GM12878 (cell line): ENCODE data around the gene NF1. TPM values are rescaled to one million over a fixed set of nuclear protein-coding genes. Genes with fewer than 3 reads are reported as not detected.

Experiments used
- ATAC-seq: fragments of 200-7000 bp; cut with Tn5 transposase; 3 replicates; pipeline ENCODE4 v1.9.1; 2020; ENCODE audit warnings: mild to moderate bottlenecking, moderate library complexity
- BruUV-seq: library from RNA; stranded (reverse); fragments of 400-500 nt; replicated peaks from 2 replicates; lab custom pipeline; 2021; lab: Mats Ljungman, UMichigan
- CTCF ChIA-PET: fragments of 300-600 bp; sonication (Branson Sonifier 250); formaldehyde crosslinking; extraction: SDS; loops from one replicate; lab custom pipeline; 2021; ENCODE audit warnings: inconsistent platforms; lab: Yijun Ruan, JAX
- POLR2A ChIA-PET: fragments of 350-600 bp; formaldehyde crosslinking; extraction: SDS; loops from one replicate; lab custom pipeline; 2021; ENCODE audit warnings: inconsistent platforms; lab: Charles Lee
- RAD21 ChIA-PET: fragments of 300-600 bp; sonication (Branson Sonifier 250); formaldehyde crosslinking; loops from one replicate; lab custom pipeline; 2023; ENCODE audit warnings: antibody characterized with exemption; ENCODE audit not compliant: unreplicated experiment; lab: Charles Lee
- SMC1A ChIA-PET: fragments of 300-600 bp; sonication (Branson Sonifier 250); formaldehyde crosslinking; loops from one replicate; lab custom pipeline; 2023; ENCODE audit not compliant: unreplicated experiment, uncharacterized antibody; lab: Charles Lee
- DNase-seq: peaks from one replicate; pipeline ENCODE4 v3.0.0-alpha.2; 2011; ENCODE audit warnings: low read depth, low spot score
- FAIRE-seq: peaks from 3 replicates; lab custom pipeline; 2011; peaks lifted over from hg19 to GRCh38; lab: Jason Lieb, UNC
- H2AFZ ChIP-seq: 2 replicates; pipeline ENCODE4 v1.6.0; 2011; ENCODE audit warnings: low read depth, low read length, control low read depth; ENCODE audit not compliant: control insufficient read depth
- H3K27ac ChIP-seq: 2 replicates; pipeline ENCODE4 v1.5.1; 2011; ENCODE audit warnings: control low read depth; ENCODE audit not compliant: control insufficient read depth, insufficient read depth
- H3K27me3 ChIP-seq, 2 experiments: replicated peaks in 1 of 2; 2 replicates each; pipeline versions ENCODE4 v1.6.0 to v1.6.1; 2011; ENCODE audit warnings: low read length in 1 of 2; ENCODE audit not compliant: control insufficient read depth in 2 of 2, insufficient read depth in 2 of 2
- H3K36me3 ChIP-seq, 2 experiments: 2 replicates each; pipeline ENCODE4 v1.5.1; 2011; ENCODE audit warnings: low read length in 1 of 2; ENCODE audit not compliant: control insufficient read depth in 2 of 2, insufficient read depth in 2 of 2
- H3K4me1 ChIP-seq: 2 replicates; pipeline ENCODE4 v1.6.1; 2011; ENCODE audit warnings: mild to moderate bottlenecking, low read length, moderate library complexity, mixed read lengths; ENCODE audit not compliant: control insufficient read depth, insufficient read depth
- H3K4me2 ChIP-seq: 2 replicates; pipeline ENCODE4 v1.6.0; 2011; ENCODE audit warnings: control low read depth; ENCODE audit not compliant: control insufficient read depth, insufficient read depth
- H3K4me3 ChIP-seq: fragments of 200-600 bp; sonication (generic); 2 replicates; pipeline ENCODE4 v1.5.1; 2016
- H3K79me2 ChIP-seq: 2 replicates; pipeline ENCODE4 v1.6.0; 2011; ENCODE audit warnings: low read length; ENCODE audit not compliant: control insufficient read depth, insufficient read depth
- H3K9ac ChIP-seq: 2 replicates; pipeline ENCODE4 v1.8.0; 2011; ENCODE audit warnings: low read length, control low read depth, mixed read lengths; ENCODE audit not compliant: control insufficient read depth, insufficient read depth
- H3K9me3 ChIP-seq: replicated peaks from 3 replicates; pipeline ENCODE4 v1.5.1; 2011; ENCODE audit warnings: mild to moderate bottlenecking, low read length; ENCODE audit not compliant: control insufficient read depth, insufficient read depth
- H4K20me1 ChIP-seq: 2 replicates; pipeline ENCODE4 v1.6.0; 2011; ENCODE audit not compliant: control insufficient read depth, insufficient read depth
- BRCA1 ChIP-seq: IDR thresholded peaks from 2 replicates; pipeline ENCODE4 v1.6.1; 2011; ENCODE audit warnings: low read depth, low read length, improper control_type of control experiment
- EP300 ChIP-seq, 2 experiments: fragments of 150-350 bp in 1 of 2; IDR thresholded peaks; 2 replicates each; pipeline ENCODE4 v1.6.1; 2011 to 2012; ENCODE audit warnings: low read depth in 2 of 2, low read length in 2 of 2, borderline replicate concordance in 1 of 2, improper control_type of control experiment in 1 of 2, inconsistent platforms in 1 of 2; ENCODE audit not compliant: control insufficient read depth in 1 of 2
- EZH2 ChIP-seq: IDR thresholded peaks from 2 replicates; pipeline ENCODE4 v1.6.1; 2012; ENCODE audit warnings: low read depth, mild to moderate bottlenecking, control low read depth, inconsistent platforms, low read length, borderline replicate concordance; ENCODE audit not compliant: control insufficient read depth
- HDAC2 ChIP-seq: fragments of 200-600 bp; sonication (generic); IDR thresholded peaks from 2 replicates; pipeline ENCODE4 v1.6.1; 2017
- MXI1 ChIP-seq: fragments of 150-350 bp; IDR thresholded peaks from 2 replicates; pipeline ENCODE4 v1.6.1; 2011; ENCODE audit warnings: low read depth, mild to moderate bottlenecking, inconsistent platforms, low read length, improper control_type of control experiment
- MYC ChIP-seq: IDR thresholded peaks from 2 replicates; pipeline ENCODE4 v1.6.1; 2011; ENCODE audit warnings: mild to moderate bottlenecking, low read length, moderate library complexity, inconsistent platforms; ENCODE audit not compliant: insufficient read depth, insufficient replicate concordance, insufficient read length, severe bottlenecking
- SP1 ChIP-seq: IDR thresholded peaks from one replicate; pipeline ENCODE4 v1.6.1; 2011; ENCODE audit warnings: low read depth, low read length
- SRF ChIP-seq, 2 experiments: IDR thresholded peaks; 2 replicates each; pipeline ENCODE4 v1.6.1; 2011; ENCODE audit warnings: low read depth in 2 of 2, low read length in 2 of 2, mild to moderate bottlenecking in 1 of 2, moderate library complexity in 1 of 2
- YBX1 ChIP-seq: fragments of 450-650 bp; IDR thresholded peaks from 2 replicates; pipeline ENCODE4 v1.6.1; 2016; ENCODE audit warnings: antibody characterized with exemption
- ZBED1 ChIP-seq: IDR thresholded peaks from 2 replicates; pipeline ENCODE4 v1.6.1; 2016; ENCODE audit warnings: borderline replicate concordance
- ZNF384 ChIP-seq: IDR thresholded peaks from 2 replicates; pipeline ENCODE4 v1.6.1; 2012; ENCODE audit warnings: low read depth, mild to moderate bottlenecking, low read length, improper control_type of control experiment, borderline replicate concordance
- WGBS: methylation state at CpG from one replicate; pipeline ENCODE4 v1.1.6; 2016; ENCODE audit warnings: low lambda C conversion rate; ENCODE audit not compliant: insufficient replicate concordance, insufficient coverage; ENCODE audit errors: missing lambda C conversion rate; 5-methylcytosine and 5-hydroxymethylcytosine counted together
- in situ Hi-C: fragments of 300-500 bp; cut with MboI; formaldehyde crosslinking; loops from 9 replicates; pipeline ENCODE4 v1.14.3; 2018; ENCODE audit warnings: mixed read lengths
- intact Hi-C: fragments of 100-400 bp; cut with micrococcal nuclease; formaldehyde crosslinking; loops from one replicate; pipeline ENCODE4 v1.14.2; 2022; ENCODE audit not compliant: unreplicated experiment
- polyA plus RNA-seq, 11 experiments: library from polyadenylated mRNA; depleted of rRNA in 4 of 11; unstranded in 6 of 11; stranded (reverse) in 5 of 11; fragments of >200 nt; fragmentation: Nextera tagmentation in 4 of 11; fragmentation: Illumina TruSeq in 1 of 11; extraction: Ambion mirVana in 4 of 11; extraction: Trizol in 1 of 11; gene quantifications; 1 replicate in 1 of 11; 2 replicates in 10 of 11; pipeline versions ENCODE4 v1.2.1 to v1.2.3, GENCODE V29; 2011 to 2016; ENCODE audit warnings: inconsistent platforms in 2 of 11, missing spikeins in 2 of 11, low read depth in 1 of 11
- total RNA-seq, 4 experiments: library from RNA; depleted of rRNA in 3 of 4; stranded (reverse); fragments of >200 nt in 3 of 4; fragmentation: Illumina TruSeq in 1 of 4; extraction: Trizol in 1 of 4; gene quantifications; 2 replicates each; pipeline versions ENCODE4 v1.2.1 to v1.2.3, GENCODE V29; 2013 to 2021
- TF ChIP-seq, protein P1 (sequence below): fragments of 450-650 bp; IDR thresholded peaks from 2 replicates; pipeline ENCODE4 v1.6.1; 2017; ENCODE audit warnings: mild to moderate bottlenecking
- TF ChIP-seq, protein P2 (sequence below): fragments of 450-650 bp; IDR thresholded peaks from 2 replicates; pipeline ENCODE4 v1.6.1; 2017; ENCODE audit warnings: mild to moderate bottlenecking, low read depth, inconsistent platforms; ENCODE audit not compliant: poor library complexity, severe bottlenecking
- TF ChIP-seq, protein P3 (sequence below): fragments of 450-650 bp; IDR thresholded peaks from 2 replicates; pipeline ENCODE4 v1.6.1; 2017; ENCODE audit warnings: low read depth, mild to moderate bottlenecking, moderate library complexity
- TF ChIP-seq, protein P4 (sequence below): fragments of 450-650 bp; IDR thresholded peaks from 2 replicates; pipeline ENCODE4 v1.6.1; 2018; ENCODE audit warnings: borderline replicate concordance, mild to moderate bottlenecking; ENCODE audit not compliant: partially characterized antibody

The NF1 gene
- total and polyA plus RNA-seq, 10 of the 15 experiments (the other 5 are each of a cell fraction or from before 2014, with no cell fraction given), result 2.5 to 31.8 (median 16.6) TPM

DNA sequence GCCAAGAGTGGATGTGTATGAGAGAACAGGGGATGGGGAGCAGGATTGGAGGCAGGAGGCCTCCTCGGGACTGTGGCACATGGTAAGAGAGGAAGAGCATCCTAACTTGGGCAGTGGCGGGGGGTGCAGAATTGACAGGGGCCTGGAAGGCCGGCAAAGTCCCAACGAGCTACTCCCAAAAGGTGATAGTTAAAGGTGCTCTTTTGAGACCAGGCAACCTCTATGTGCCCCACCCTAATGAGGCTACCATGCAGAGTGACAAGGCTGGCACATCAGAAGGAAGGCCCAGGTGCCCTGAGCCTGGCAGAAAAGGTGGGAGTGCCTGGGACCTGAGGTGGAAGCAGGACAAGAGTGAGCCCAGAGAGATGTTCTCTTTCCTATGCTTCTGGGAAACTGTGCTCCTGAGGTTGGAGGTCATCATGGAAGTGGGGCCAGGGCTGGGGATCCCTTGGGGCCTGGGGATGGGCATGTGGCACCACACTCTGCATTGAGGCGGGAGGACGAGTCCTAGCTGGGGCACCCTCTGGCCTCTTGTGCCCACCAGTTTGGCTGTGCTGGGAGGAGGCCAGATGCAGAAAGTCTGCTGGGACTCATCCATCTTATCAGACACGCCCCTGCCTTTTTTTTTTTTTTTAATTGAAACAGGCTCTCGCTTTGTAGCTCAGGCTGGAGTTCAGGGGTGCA is 302.6 kb downstream of the NF1 start:
- RAD21 ChIA-PET, result no interaction called here
- ATAC-seq (no peak), DNase-seq (no peak), FAIRE-seq (no peak)
- intact Hi-C loops (no loop called here), in situ Hi-C loops (no loop called here)
- H3K4me2 ChIP-seq, result no peak overlapping the region
- WGBS, result 39% methylated on average over 6 of the region's 8 CpGs
- SMC1A ChIA-PET, result no interaction called here
- no peak overlapping the region for H3K27ac ChIP-seq
- H3K36me3 ChIP-seq, result no peaks in the 10 kb centered on the region
- H4K20me1 ChIP-seq, result no peaks in the 10 kb centered on the region
- no peak overlapping the region for H2AFZ ChIP-seq
- no peaks in the 10 kb centered on the region for H3K79me2 ChIP-seq
- no peak overlapping the region for H3K9ac ChIP-seq
- CTCF ChIA-PET, result interaction anchor here (0.7 to 0.9 kb wide), 2 partner anchors 131 to 137 kb away, joined by 3 read pairs; no protein-coding TSS in a partner anchor
- H3K4me3 ChIP-seq, result no peak overlapping the region
- H3K27me3 ChIP-seq, result peaks cover 4 to 6% of the 10 kb centered on the region in 2 experiments; a peak in 3 of 4 replicates
- BruUV-seq, result no TSS peak
- H3K9me3 ChIP-seq, result no peaks in the 10 kb centered on the region
- no peaks in the 10 kb centered on the region for H3K4me1 ChIP-seq
- POLR2A ChIA-PET, result interaction anchor here (0.6 kb wide), 1 partner anchor 1557 kb away, joined by 3 read pairs; no protein-coding TSS in a partner anchor
- no peak for TF ChIP-seq HDAC2
- TF ChIP-seq SRF (IDR thresholded peaks at IDR 0.05; ENCODE audit: low read depth in 2 of 2, low read length in 2 of 2), result no peak
- TF ChIP-seq, protein P1, sequence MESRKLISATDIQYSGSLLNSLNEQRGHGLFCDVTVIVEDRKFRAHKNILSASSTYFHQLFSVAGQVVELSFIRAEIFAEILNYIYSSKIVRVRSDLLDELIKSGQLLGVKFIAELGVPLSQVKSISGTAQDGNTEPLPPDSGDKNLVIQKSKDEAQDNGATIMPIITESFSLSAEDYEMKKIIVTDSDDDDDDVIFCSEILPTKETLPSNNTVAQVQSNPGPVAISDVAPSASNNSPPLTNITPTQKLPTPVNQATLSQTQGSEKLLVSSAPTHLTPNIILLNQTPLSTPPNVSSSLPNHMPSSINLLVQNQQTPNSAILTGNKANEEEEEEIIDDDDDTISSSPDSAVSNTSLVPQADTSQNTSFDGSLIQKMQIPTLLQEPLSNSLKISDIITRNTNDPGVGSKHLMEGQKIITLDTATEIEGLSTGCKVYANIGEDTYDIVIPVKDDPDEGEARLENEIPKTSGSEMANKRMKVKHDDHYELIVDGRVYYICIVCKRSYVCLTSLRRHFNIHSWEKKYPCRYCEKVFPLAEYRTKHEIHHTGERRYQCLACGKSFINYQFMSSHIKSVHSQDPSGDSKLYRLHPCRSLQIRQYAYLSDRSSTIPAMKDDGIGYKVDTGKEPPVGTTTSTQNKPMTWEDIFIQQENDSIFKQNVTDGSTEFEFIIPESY, result no peak
- no peak for TF ChIP-seq MYC
- no peak for TF ChIP-seq EZH2
- TF ChIP-seq, protein P2, sequence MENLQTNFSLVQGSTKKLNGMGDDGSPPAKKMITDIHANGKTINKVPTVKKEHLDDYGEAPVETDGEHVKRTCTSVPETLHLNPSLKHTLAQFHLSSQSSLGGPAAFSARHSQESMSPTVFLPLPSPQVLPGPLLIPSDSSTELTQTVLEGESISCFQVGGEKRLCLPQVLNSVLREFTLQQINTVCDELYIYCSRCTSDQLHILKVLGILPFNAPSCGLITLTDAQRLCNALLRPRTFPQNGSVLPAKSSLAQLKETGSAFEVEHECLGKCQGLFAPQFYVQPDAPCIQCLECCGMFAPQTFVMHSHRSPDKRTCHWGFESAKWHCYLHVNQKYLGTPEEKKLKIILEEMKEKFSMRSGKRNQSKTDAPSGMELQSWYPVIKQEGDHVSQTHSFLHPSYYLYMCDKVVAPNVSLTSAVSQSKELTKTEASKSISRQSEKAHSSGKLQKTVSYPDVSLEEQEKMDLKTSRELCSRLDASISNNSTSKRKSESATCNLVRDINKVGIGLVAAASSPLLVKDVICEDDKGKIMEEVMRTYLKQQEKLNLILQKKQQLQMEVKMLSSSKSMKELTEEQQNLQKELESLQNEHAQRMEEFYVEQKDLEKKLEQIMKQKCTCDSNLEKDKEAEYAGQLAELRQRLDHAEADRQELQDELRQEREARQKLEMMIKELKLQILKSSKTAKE, result no peak
- TF ChIP-seq ZNF384, result no peak
- TF ChIP-seq, protein P3, sequence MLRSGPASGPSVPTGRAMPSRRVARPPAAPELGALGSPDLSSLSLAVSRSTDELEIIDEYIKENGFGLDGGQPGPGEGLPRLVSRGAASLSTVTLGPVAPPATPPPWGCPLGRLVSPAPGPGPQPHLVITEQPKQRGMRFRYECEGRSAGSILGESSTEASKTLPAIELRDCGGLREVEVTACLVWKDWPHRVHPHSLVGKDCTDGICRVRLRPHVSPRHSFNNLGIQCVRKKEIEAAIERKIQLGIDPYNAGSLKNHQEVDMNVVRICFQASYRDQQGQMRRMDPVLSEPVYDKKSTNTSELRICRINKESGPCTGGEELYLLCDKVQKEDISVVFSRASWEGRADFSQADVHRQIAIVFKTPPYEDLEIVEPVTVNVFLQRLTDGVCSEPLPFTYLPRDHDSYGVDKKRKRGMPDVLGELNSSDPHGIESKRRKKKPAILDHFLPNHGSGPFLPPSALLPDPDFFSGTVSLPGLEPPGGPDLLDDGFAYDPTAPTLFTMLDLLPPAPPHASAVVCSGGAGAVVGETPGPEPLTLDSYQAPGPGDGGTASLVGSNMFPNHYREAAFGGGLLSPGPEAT, result no peak
- no peak for TF ChIP-seq SP1
- no peak for TF ChIP-seq BRCA1
- no peak for TF ChIP-seq ZBED1
- no peak for TF ChIP-seq EP300 (IDR thresholded peaks at IDR 0.05; ENCODE audit: borderline replicate concordance in 1 of 2, control insufficient read depth in 1 of 2, low read depth in 2 of 2, low read length in 2 of 2)
- no peak for TF ChIP-seq YBX1
- TF ChIP-seq, protein P4, sequence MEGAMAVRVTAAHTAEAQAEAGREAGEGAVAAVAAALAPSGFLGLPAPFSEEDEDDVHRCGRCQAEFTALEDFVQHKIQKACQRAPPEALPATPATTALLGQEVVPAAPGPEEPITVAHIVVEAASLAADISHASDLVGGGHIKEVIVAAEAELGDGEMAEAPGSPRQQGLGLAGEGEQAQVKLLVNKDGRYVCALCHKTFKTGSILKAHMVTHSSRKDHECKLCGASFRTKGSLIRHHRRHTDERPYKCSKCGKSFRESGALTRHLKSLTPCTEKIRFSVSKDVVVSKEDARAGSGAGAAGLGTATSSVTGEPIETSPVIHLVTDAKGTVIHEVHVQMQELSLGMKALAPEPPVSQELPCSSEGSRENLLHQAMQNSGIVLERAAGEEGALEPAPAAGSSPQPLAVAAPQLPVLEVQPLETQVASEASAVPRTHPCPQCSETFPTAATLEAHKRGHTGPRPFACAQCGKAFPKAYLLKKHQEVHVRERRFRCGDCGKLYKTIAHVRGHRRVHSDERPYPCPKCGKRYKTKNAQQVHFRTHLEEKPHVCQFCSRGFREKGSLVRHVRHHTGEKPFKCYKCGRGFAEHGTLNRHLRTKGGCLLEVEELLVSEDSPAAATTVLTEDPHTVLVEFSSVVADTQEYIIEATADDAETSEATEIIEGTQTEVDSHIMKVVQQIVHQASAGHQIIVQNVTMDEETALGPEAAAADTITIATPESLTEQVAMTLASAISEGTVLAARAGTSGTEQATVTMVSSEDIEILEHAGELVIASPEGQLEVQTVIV, result no peak
- no peak for TF ChIP-seq MXI1
